ENCODE data around the gene RIC1. TPM values are rescaled to one million over a fixed set of nuclear protein-coding genes. Genes with fewer than 3 reads are reported as not detected.
"Not testable (repeated sequence)": the region's sequence is repeated elsewhere in the genome, so short reads cannot be mapped to it uniquely, and the experiment has no call there.

Gene RIC1, protein sequence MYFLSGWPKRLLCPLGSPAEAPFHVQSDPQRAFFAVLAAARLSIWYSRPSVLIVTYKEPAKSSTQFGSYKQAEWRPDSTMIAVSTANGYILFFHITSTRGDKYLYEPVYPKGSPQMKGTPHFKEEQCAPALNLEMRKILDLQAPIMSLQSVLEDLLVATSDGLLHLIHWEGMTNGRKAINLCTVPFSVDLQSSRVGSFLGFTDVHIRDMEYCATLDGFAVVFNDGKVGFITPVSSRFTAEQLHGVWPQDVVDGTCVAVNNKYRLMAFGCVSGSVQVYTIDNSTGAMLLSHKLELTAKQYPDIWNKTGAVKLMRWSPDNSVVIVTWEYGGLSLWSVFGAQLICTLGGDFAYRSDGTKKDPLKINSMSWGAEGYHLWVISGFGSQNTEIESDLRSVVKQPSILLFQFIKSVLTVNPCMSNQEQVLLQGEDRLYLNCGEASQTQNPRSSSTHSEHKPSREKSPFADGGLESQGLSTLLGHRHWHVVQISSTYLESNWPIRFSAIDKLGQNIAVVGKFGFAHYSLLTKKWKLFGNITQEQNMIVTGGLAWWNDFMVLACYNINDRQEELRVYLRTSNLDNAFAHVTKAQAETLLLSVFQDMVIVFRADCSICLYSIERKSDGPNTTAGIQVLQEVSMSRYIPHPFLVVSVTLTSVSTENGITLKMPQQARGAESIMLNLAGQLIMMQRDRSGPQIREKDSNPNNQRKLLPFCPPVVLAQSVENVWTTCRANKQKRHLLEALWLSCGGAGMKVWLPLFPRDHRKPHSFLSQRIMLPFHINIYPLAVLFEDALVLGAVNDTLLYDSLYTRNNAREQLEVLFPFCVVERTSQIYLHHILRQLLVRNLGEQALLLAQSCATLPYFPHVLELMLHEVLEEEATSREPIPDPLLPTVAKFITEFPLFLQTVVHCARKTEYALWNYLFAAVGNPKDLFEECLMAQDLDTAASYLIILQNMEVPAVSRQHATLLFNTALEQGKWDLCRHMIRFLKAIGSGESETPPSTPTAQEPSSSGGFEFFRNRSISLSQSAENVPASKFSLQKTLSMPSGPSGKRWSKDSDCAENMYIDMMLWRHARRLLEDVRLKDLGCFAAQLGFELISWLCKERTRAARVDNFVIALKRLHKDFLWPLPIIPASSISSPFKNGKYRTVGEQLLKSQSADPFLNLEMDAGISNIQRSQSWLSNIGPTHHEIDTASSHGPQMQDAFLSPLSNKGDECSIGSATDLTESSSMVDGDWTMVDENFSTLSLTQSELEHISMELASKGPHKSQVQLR (N-terminal part only)
- total RNA-seq = 23.9 TPM
- long read RNA-seq, full-length matches to known transcripts = 6 of 16 reads
- long read RNA-seq, partial matches to known transcripts = 5 of 16 reads
- long read RNA-seq, other reads (novel, unspliced or antisense) = 5 of 16 reads

DNA sequence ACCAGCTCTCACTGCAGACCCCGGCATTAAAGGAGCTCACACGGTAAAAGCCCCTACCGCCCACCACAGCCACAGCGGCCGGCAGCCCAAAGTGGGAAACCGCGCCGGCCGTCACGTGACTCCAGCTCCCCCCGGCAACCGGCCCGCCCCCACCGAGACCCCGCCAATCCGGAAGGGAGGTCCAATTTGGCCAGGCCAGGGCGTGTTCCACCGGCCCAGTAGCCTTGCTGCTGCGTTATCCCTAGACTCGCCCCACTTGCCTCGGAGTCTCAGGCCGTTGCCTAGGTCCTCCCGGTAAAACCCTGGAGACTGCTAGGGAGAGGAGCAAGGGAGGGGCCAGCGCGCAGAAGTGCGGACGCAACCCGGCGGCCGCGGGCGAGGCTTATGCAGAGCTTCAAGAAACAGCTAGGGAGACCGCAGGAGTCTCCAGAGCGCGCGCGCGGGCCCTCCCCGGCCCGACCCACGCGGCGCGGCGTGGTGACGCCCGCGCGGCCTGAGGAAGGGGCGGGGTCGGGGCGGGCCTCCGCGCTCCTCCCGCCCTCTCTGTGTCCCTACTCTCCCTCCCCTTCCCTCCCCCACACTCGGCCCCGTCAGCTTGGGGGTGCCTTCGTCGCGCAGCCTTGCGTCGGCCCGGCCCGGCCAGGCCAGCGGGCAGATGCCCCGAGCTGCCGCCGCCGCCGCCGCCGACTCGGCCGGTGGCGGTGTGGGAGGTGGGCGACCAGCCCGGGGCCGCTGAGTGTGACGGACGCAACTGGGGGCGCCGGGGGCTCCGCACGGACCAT, at the start of gene RIC1:
Gene RIC1 (plus strand): TSS at position 578 of the 782 bp plus-strand sequence. CDS start 203 bp downstream, at position 781.
- no peaks in the 10 kb centered on the region for H3K36me3 ChIP-seq

DNA sequence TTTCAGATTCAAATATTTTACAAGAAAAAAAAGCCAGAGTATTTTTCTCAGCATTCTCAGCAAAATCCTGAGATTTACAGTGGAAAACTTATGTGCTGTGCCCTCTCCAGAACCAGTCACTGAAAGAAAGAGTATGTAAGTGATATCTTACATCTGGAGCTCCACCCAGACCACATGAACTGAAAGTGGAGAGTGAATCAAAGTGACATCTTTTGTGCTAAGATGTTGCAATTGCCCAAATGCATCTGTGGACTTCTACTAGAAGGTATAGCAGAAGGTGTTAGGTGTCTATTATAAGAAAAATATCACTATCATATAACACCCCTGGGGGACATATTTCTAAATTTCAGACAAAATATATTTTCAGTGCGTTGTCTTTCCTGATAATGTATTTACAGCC, 49.0 kb upstream of the RIC1 start:
- intact Hi-C loops (cut with DNase I) = no loop called here
- Histone ChIP-seq H3K27me3 (no peaks in the 10 kb centered on the region), H3K9me3 (no peaks in the 10 kb centered on the region), H3K36me3 (no peaks in the 10 kb centered on the region), H3K27ac (no peak overlapping the region), H3K4me3 (no peak overlapping the region), H3K4me1 (no peaks in the 10 kb centered on the region)
- ATAC-seq (no peak), DNase-seq (no peak)
- TF ChIP-seq, protein P1, sequence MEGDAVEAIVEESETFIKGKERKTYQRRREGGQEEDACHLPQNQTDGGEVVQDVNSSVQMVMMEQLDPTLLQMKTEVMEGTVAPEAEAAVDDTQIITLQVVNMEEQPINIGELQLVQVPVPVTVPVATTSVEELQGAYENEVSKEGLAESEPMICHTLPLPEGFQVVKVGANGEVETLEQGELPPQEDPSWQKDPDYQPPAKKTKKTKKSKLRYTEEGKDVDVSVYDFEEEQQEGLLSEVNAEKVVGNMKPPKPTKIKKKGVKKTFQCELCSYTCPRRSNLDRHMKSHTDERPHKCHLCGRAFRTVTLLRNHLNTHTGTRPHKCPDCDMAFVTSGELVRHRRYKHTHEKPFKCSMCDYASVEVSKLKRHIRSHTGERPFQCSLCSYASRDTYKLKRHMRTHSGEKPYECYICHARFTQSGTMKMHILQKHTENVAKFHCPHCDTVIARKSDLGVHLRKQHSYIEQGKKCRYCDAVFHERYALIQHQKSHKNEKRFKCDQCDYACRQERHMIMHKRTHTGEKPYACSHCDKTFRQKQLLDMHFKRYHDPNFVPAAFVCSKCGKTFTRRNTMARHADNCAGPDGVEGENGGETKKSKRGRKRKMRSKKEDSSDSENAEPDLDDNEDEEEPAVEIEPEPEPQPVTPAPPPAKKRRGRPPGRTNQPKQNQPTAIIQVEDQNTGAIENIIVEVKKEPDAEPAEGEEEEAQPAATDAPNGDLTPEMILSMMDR (IDR thresholded peaks at IDR 0.05) = no peak

More for the DNA sequence above, at the start of gene RIC1:
- peak within 1 kb of the TSS; percentile 87 for H3K4me3 ChIP-seq
- no peaks in the 10 kb centered on the region for H3K27me3 ChIP-seq
- peak; percentile 96 for DNase-seq
- TF ChIP-seq, protein P1 (IDR thresholded peaks at IDR 0.05) = no peak
- peak within 1 kb of the TSS; percentile 96 for H3K27ac ChIP-seq
- H3K9me3 ChIP-seq = no peaks in the 10 kb centered on the region
- ATAC-seq = peak; percentile 97
- peaks cover 44% of the 10 kb centered on the region for H3K4me1 ChIP-seq
- intact Hi-C loops (cut with DNase I) = no loop called here

DNA sequence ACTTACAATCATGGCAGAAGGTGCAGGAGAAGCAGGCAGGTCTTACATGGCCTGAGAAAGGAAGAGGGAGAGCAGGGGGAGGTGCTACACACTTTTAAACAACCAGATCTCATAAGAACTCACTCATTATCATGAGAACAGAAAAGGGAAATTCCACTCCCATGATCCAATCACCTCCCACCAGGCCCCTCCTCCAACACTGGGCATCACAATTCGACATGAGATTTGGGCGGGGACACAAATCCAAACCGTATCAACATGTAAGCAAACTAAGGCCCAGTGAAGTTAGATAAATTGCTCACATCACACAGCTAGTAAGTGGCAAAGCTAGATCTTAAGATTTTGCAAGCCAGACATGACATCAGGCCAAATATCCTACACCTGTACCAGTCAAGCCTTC, 48.3 kb upstream of the RIC1 start:
- Histone ChIP-seq H3K4me1 (no peaks in the 10 kb centered on the region), H3K4me3 (no peak overlapping the region), H3K27me3 (no peaks in the 10 kb centered on the region), H3K27ac (no peak overlapping the region), H3K36me3 (no peaks in the 10 kb centered on the region), H3K9me3 (no peaks in the 10 kb centered on the region)
- TF ChIP-seq, protein P1 (IDR thresholded peaks at IDR 0.05) = no peak
- intact Hi-C loops (cut with DNase I) = no loop called here
- ATAC-seq (no peak), DNase-seq (no peak)

DNA sequence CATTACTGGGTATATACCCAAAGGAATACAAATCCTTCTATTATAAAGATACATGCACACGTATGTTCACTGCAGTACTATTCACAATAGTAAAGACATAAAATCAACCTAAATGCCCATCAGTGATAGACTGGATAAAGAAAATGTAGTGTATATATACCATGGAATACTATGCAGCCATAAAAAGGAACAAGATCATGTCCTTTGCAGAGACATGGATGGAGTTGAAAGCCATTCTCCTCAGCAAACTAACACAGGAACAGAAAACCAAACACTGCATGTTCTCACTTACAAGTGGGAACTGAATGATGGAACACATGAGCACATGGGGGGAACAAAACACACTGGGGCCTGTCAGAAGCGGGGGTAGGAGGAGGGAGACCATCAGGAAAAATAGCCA, 47.2 kb upstream of the RIC1 start:
- ATAC-seq; H3K27me3 ChIP-seq; H3K27ac ChIP-seq; H3K9me3 ChIP-seq; DNase-seq; intact Hi-C loops (cut with DNase I); H3K36me3 ChIP-seq; H3K4me1 ChIP-seq; H3K4me3 ChIP-seq: not testable (repeated sequence)

DNA sequence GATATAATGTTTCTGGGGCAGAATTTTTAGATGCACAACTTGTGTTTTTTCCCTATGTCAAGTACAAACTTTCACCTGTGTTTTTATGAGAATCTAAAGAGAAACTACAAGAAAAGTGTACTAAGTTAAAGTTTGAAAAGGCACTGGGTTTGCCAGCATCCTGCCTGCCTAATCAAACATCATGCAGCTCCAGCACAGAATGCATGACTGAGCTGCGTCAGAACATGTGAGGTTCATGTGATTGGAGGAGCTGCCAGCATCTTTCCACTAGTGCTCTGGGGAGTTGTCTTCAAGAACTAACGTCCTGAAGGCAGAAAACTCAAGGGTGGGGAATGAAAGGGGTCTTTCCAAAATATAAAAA, 46.1 kb upstream of the RIC1 start:
- Histone ChIP-seq H3K27ac (no peak overlapping the region), H3K9me3 (no peaks in the 10 kb centered on the region), H3K27me3 (no peaks in the 10 kb centered on the region), H3K4me1 (peaks cover 7% of the 10 kb centered on the region), H3K4me3 (no peak overlapping the region), H3K36me3 (no peaks in the 10 kb centered on the region)
- intact Hi-C loops (cut with DNase I) = no loop called here
- ATAC-seq = no peak
- no peak for DNase-seq
- TF ChIP-seq, protein P1 (IDR thresholded peaks at IDR 0.05) = no peak

Data from upper lobe of right lung (tissue), 1 donor.